ENCODE data around the gene STX10.

The STX10 gene

GRCh38 chr19:13139633-13140311 is 10.4 kb downstream of the STX10 start:
- TF ChIP-seq POLR2A (IDR thresholded peaks at IDR 0.05; ENCODE audit: low read depth, low read length), result no peak
- DNase-seq (ENCODE audit: insufficient read length, low spot score) (no peak), FAIRE-seq (no peak)

GRCh38 chr19:13138916-13139198 is 11.3 kb downstream of the STX10 start:
- no peak for DNase-seq (ENCODE audit: insufficient read length, low spot score)
- no peak for TF ChIP-seq POLR2A (IDR thresholded peaks at IDR 0.05; ENCODE audit: low read depth, low read length)
- no peak for FAIRE-seq

GRCh38 chr19:13138171-13138915 is 11.8 kb downstream of the STX10 start:
- DNase-seq (ENCODE audit: insufficient read length, low spot score) (no peak), FAIRE-seq (no peak)
- TF ChIP-seq POLR2A (IDR thresholded peaks at IDR 0.05; ENCODE audit: low read depth, low read length), result no peak

- no peak for DNase-seq (ENCODE audit: insufficient read length, low spot score)
- FAIRE-seq, result no peak
- TF ChIP-seq POLR2A (IDR thresholded peaks at IDR 0.05; ENCODE audit: low read depth, low read length), result no peak
Measured at GRCh38 chr19:13137290-13137794, 12.8 kb downstream of the STX10 start.

GRCh38 chr19:13135068-13136062 is 14.8 kb downstream of the STX10 start:
- FAIRE-seq, result no peak
- no peak for TF ChIP-seq POLR2A (IDR thresholded peaks at IDR 0.05; ENCODE audit: low read depth, low read length)

GRCh38 chr19:13134626-13135025 is 15.5 kb downstream of the STX10 start:
- no peak for TF ChIP-seq POLR2A (IDR thresholded peaks at IDR 0.05; ENCODE audit: low read depth, low read length)
- DNase-seq (ENCODE audit: insufficient read length, low spot score) (no peak), FAIRE-seq (no peak)

More at GRCh38 chr19:13135068-13136062, 14.8 kb downstream of the STX10 start:
- no peak for DNase-seq (ENCODE audit: insufficient read length, low spot score)

- no peak for TF ChIP-seq POLR2A (IDR thresholded peaks at IDR 0.05; ENCODE audit: low read depth, low read length)
- DNase-seq (ENCODE audit: insufficient read length, low spot score) (no peak), FAIRE-seq (no peak)
Measured at GRCh38 chr19:13133241-13133870, 16.8 kb downstream of the STX10 start.

- no peak for TF ChIP-seq POLR2A (IDR thresholded peaks at IDR 0.05; ENCODE audit: low read depth, low read length)
- DNase-seq (ENCODE audit: insufficient read length, low spot score) (no peak), FAIRE-seq (no peak)
Measured at GRCh38 chr19:13132471-13133180, 17.5 kb downstream of the STX10 start.

- FAIRE-seq, result no peak
- TF ChIP-seq POLR2A (IDR thresholded peaks at IDR 0.05; ENCODE audit: low read depth, low read length), result no peak
- no peak for DNase-seq (ENCODE audit: insufficient read length, low spot score)
Measured at GRCh38 chr19:13130886-13131490, 19.2 kb downstream of the STX10 start.

GRCh38 chr19:13129384-13129783 is 20.8 kb downstream of the STX10 start:
- TF ChIP-seq POLR2A (IDR thresholded peaks at IDR 0.05; ENCODE audit: low read depth, low read length), result no peak
- no peak for DNase-seq (ENCODE audit: insufficient read length, low spot score)
- FAIRE-seq, result no peak

- DNase-seq (ENCODE audit: insufficient read length, low spot score) (no peak), FAIRE-seq (no peak)
- TF ChIP-seq POLR2A (IDR thresholded peaks at IDR 0.05; ENCODE audit: low read depth, low read length), result no peak
Measured at GRCh38 chr19:13128583-13128982, 21.6 kb downstream of the STX10 start.

- no peak for TF ChIP-seq POLR2A (IDR thresholded peaks at IDR 0.05; ENCODE audit: low read depth, low read length)
- DNase-seq (ENCODE audit: insufficient read length, low spot score) (no peak), FAIRE-seq (no peak)
Measured at GRCh38 chr19:13127811-13128575, 22.2 kb downstream of the STX10 start.

Measured in H54 (cell line).